H9 (cell line): ENCODE measurements around the gene LEPR. TPM values are rescaled to one million over a fixed set of nuclear protein-coding genes. Genes with fewer than 3 reads are reported as not detected.

Experiments
- DNase-seq: peaks from one replicate; pipeline ENCODE4 v3.0.0-alpha.2; 2017
- H2AFZ ChIP-seq: one replicate; pipeline ENCODE4 v1.6.1; 2013; ENCODE audit warnings: mild to moderate bottlenecking, low read length, control low read depth, moderate library complexity
- H2AK5ac ChIP-seq: 2 replicates; pipeline ENCODE4 v1.6.1; 2013; ENCODE audit warnings: low read length, control low read depth, mixed read lengths; ENCODE audit not compliant: insufficient read length
- H2BK120ac ChIP-seq: one replicate; pipeline ENCODE4 v1.6.1; 2013; ENCODE audit warnings: low read depth, mild to moderate bottlenecking, low read length, control low read depth, inconsistent platforms; ENCODE audit not compliant: poor library complexity, severe bottlenecking
- H2BK12ac ChIP-seq: 2 replicates; pipeline ENCODE4 v1.6.1; 2013; ENCODE audit warnings: low read length, control low read depth, mixed read lengths, low read depth; ENCODE audit not compliant: insufficient read length
- H2BK15ac ChIP-seq: 2 replicates; pipeline ENCODE4 v1.6.1; 2013; ENCODE audit warnings: low read depth, low read length, control low read depth
- H2BK20ac ChIP-seq: one replicate; pipeline ENCODE4 v1.6.1; 2013; ENCODE audit warnings: low read depth, mild to moderate bottlenecking, low read length, control low read depth, inconsistent platforms; ENCODE audit not compliant: poor library complexity, severe bottlenecking
- H2BK5ac ChIP-seq: 2 replicates; pipeline ENCODE4 v1.6.1; 2013; ENCODE audit warnings: low read length, control low read depth, mixed read lengths; ENCODE audit not compliant: insufficient read length
- H3K14ac ChIP-seq: 2 replicates; pipeline ENCODE4 v1.6.1; 2013; ENCODE audit warnings: low read length, control low read depth; ENCODE audit not compliant: insufficient read depth
- H3K18ac ChIP-seq: 2 replicates; pipeline ENCODE4 v1.6.1; 2013; ENCODE audit warnings: low read depth, mild to moderate bottlenecking, mixed read lengths, low read length, control low read depth; ENCODE audit not compliant: insufficient read length
- H3K23ac ChIP-seq: 2 replicates; pipeline ENCODE4 v1.6.1; 2013; ENCODE audit warnings: low read length, control low read depth, mixed read lengths, low read depth; ENCODE audit not compliant: insufficient read length
- H3K23me2 ChIP-seq: 2 replicates; pipeline ENCODE4 v1.6.1; 2013; ENCODE audit warnings: low read depth, mild to moderate bottlenecking, mixed read lengths, low read length, control low read depth; ENCODE audit not compliant: insufficient read length, poor library complexity, severe bottlenecking
- H3K27ac ChIP-seq: 2 replicates; pipeline ENCODE4 v1.5.1; 2013; ENCODE audit warnings: low read length, control low read depth, mixed read lengths, low read depth; ENCODE audit not compliant: insufficient read length
- H3K27me3 ChIP-seq: 2 replicates; pipeline ENCODE4 v1.6.1; 2013; ENCODE audit warnings: low read length, control low read depth, inconsistent platforms; ENCODE audit not compliant: insufficient read depth
- H3K4ac ChIP-seq: 2 replicates; pipeline ENCODE4 v1.6.1; 2013; ENCODE audit warnings: low read depth, mild to moderate bottlenecking, control low read depth, inconsistent platforms, low read length, moderate library complexity
- H3K4me1 ChIP-seq: 2 replicates; pipeline ENCODE4 v1.6.1; 2013; ENCODE audit warnings: low read length, control low read depth, inconsistent platforms; ENCODE audit not compliant: insufficient read depth
- H3K4me2 ChIP-seq: 2 replicates; pipeline ENCODE4 v1.6.1; 2013; ENCODE audit warnings: low read length, control low read depth, mixed read lengths; ENCODE audit not compliant: insufficient read length, insufficient read depth
- H3K56ac ChIP-seq: 2 replicates; pipeline ENCODE4 v1.6.1; 2013; ENCODE audit warnings: low read depth, mild to moderate bottlenecking, mixed read lengths, low read length, control low read depth; ENCODE audit not compliant: insufficient read length
- H3K79me1 ChIP-seq: 2 replicates; pipeline ENCODE4 v1.6.1; 2013; ENCODE audit warnings: low read depth, mild to moderate bottlenecking, moderate library complexity, low read length, control low read depth, inconsistent platforms; ENCODE audit not compliant: insufficient read depth, poor library complexity, severe bottlenecking
- H3K79me2 ChIP-seq: 2 replicates; pipeline ENCODE4 v1.6.1; 2013; ENCODE audit warnings: low read length, control low read depth, inconsistent platforms; ENCODE audit not compliant: insufficient read depth
- H3K9ac ChIP-seq: 2 replicates; pipeline ENCODE4 v1.6.1; 2013; ENCODE audit warnings: low read length, control low read depth, mixed read lengths; ENCODE audit not compliant: insufficient read length; ENCODE audit errors: extremely low read depth
- H3K9me3 ChIP-seq: one replicate; pipeline ENCODE4 v1.6.1; 2013; ENCODE audit warnings: low read depth, low read length, inconsistent platforms; ENCODE audit not compliant: control insufficient read depth
- H3T11ph ChIP-seq: one replicate; pipeline ENCODE4 v1.6.1; 2013; ENCODE audit warnings: mild to moderate bottlenecking, low read length, control low read depth, inconsistent platforms
- H4K20me1 ChIP-seq: one replicate; pipeline ENCODE4 v1.6.1; 2013; ENCODE audit not compliant: control insufficient read depth, insufficient read length, insufficient read depth
- H4K5ac ChIP-seq: 2 replicates; pipeline ENCODE4 v1.6.1; 2013; ENCODE audit warnings: low read depth, mild to moderate bottlenecking, mixed read lengths, low read length, control low read depth; ENCODE audit not compliant: insufficient read length
- H4K8ac ChIP-seq: replicated peaks from 2 replicates; pipeline ENCODE4 v1.6.1; 2013; ENCODE audit warnings: low read length, control low read depth, mixed read lengths, low read depth; ENCODE audit not compliant: insufficient read length
- H4K91ac ChIP-seq: 2 replicates; pipeline ENCODE4 v1.6.1; 2013; ENCODE audit warnings: low read depth, mild to moderate bottlenecking, moderate library complexity, mixed read lengths, low read length, control low read depth; ENCODE audit not compliant: insufficient read length
- H3K27ac Mint-ChIP-seq, 3 experiments: 2 replicates in 2 of 3; 3 replicates in 1 of 3; pipeline ENCODE4 v1.8.0; 2020 to 2021; ENCODE audit warnings: mixed read lengths in 3 of 3, mild to moderate bottlenecking in 1 of 3, moderate library complexity in 1 of 3
- H3K27me3 Mint-ChIP-seq: 2 replicates; pipeline ENCODE4 v1.8.0; 2021; ENCODE audit warnings: low read depth, mild to moderate bottlenecking, moderate library complexity, mixed read lengths
- H3K36me3 Mint-ChIP-seq, 3 experiments: 2 replicates in 2 of 3; 3 replicates in 1 of 3; pipeline ENCODE4 v1.8.0; 2020 to 2021; ENCODE audit warnings: low read depth in 3 of 3, mixed read lengths in 3 of 3; ENCODE audit not compliant: insufficient read depth in 1 of 3
- H3K4me1 Mint-ChIP-seq, 2 experiments: 2 replicates each; pipeline ENCODE4 v1.8.0; 2020; ENCODE audit warnings: mixed read lengths in 2 of 2
- H3K4me3 Mint-ChIP-seq, 2 experiments: 2 replicates in 1 of 2; 3 replicates in 1 of 2; pipeline ENCODE4 v1.8.0; 2020 to 2021; ENCODE audit warnings: mild to moderate bottlenecking in 2 of 2, mixed read lengths in 2 of 2, moderate library complexity in 1 of 2
- H3K9me3 Mint-ChIP-seq, 2 experiments: 2 replicates in 1 of 2; 3 replicates in 1 of 2; pipeline ENCODE4 v1.8.0; 2020; ENCODE audit warnings: mild to moderate bottlenecking in 2 of 2, mixed read lengths in 2 of 2, moderate library complexity in 1 of 2
- CTCF ChIP-seq: fragments of 200-600 bp; sonication (generic); conservative IDR thresholded peaks from 3 replicates; pipeline ENCODE4 v1.8.0; 2021; ENCODE audit warnings: antibody characterized with exemption, mild to moderate bottlenecking
- WGBS: extraction: QIAGEN DNeasy Blood & Tissue Kit; methylation state at CpG from one replicate; pipeline ENCODE4 v1.1.7; 2013; ENCODE audit warnings: missing lambda C conversion rate, low lambda C conversion rate, mixed read lengths; ENCODE audit not compliant: insufficient read length; ENCODE audit errors: extremely low coverage; 5-methylcytosine and 5-hydroxymethylcytosine counted together
- total RNA-seq: library from RNA; stranded (reverse); gene quantifications from 2 replicates; pipeline ENCODE4 v1.2.1, GENCODE V29; 2021

LEPR gene
- total RNA-seq, 1 experiment from 2014 or later, result 3.3 TPM

- Histone ChIP-seq H3K56ac (no peak overlapping the region), H3K27ac (no peak overlapping the region), H2AFZ (no peak overlapping the region), H4K5ac (no peak overlapping the region), H3K79me2 (no peaks in the 10 kb centered on the region), H3T11ph (no peak overlapping the region), H3K4me1 (no peaks in the 10 kb centered on the region), H2BK120ac (no peak overlapping the region), H2BK20ac (no peak overlapping the region), H4K8ac (no peak overlapping the region), H3K18ac (no peak overlapping the region), H3K27me3 (no peaks in the 10 kb centered on the region), H2BK12ac (no peak overlapping the region), H3K23me2 (no peaks in the 10 kb centered on the region), H3K14ac (no peak overlapping the region), H3K4me2 (no peak overlapping the region), H3K23ac (no peak overlapping the region), H2BK15ac (no peak overlapping the region), H4K91ac (no peak overlapping the region), H3K9ac (no peak overlapping the region), H3K4ac (no peak overlapping the region), H2AK5ac (no peak overlapping the region), H2BK5ac (no peak overlapping the region), H4K20me1 (no peaks in the 10 kb centered on the region), H3K79me1 (no peaks in the 10 kb centered on the region), H3K9me3 (no peaks in the 10 kb centered on the region)
- H3K4me1 Mint-ChIP-seq, result peaks cover 5 to 13% of the 10 kb centered on the region in 2 experiments
- no peak overlapping the region for H3K27ac Mint-ChIP-seq
- TF ChIP-seq CTCF, result peak; percentile 52; the same call in 2 of the 3 replicates
- peaks cover 0 to 5% of the 10 kb centered on the region in 2 experiments; a peak in 3 of 5 replicates for H3K9me3 Mint-ChIP-seq
- DNase-seq, result peak; percentile 90
- peaks cover 3% of the 10 kb centered on the region for H3K27me3 Mint-ChIP-seq
- WGBS, result no CpG with 5 or more reads among the region's 6 CpGs
- H3K4me3 Mint-ChIP-seq, result no peak overlapping the region
- H3K36me3 Mint-ChIP-seq, result no peaks in the 10 kb centered on the region; a peak in 1 of 7 replicates
These were observed 47.1 kb downstream of the LEPR start for GRCh38 chr1:65467536-65467935.
